HCT116 (cell line): ENCODE measurements around the gene RBM33. TPM values are rescaled to one million over a fixed set of nuclear protein-coding genes. Genes with fewer than 3 reads are reported as not detected.

ENCODE experiments used
- ATAC-seq: fragments of 200-7000 bp; cut with Tn5 transposase; 2 replicates; pipeline ENCODE4 v1.9.1; 2020; ENCODE audit warnings: mild to moderate bottlenecking, moderate library complexity
- BruUV-seq: library from RNA; stranded (reverse); fragments of 400-500 nt; replicated peaks from 2 replicates; lab custom pipeline; 2021; lab: Mats Ljungman, UMichigan
- CTCF ChIA-PET: fragments of 300-600 bp; sonication (Branson Sonifier 250); formaldehyde crosslinking; loops from one replicate; lab custom pipeline; 2021; ENCODE audit warnings: antibody characterized with exemption; lab: Charles Lee
- POLR2A ChIA-PET: fragments of 300-600, 350-600 bp; sonication (Branson Sonifier 250); formaldehyde crosslinking; loops from one replicate; lab custom pipeline; 2021; ENCODE audit warnings: antibody characterized with exemption; lab: Charles Lee
- RAD21 ChIA-PET, 2 experiments: fragments of 300-600 bp; sonication (Branson Sonifier 250); formaldehyde crosslinking; loops; one replicate each; lab custom pipeline; 2023; ENCODE audit warnings: low total read pairs in 2 of 2; ENCODE audit not compliant: uncharacterized antibody in 2 of 2, unreplicated experiment in 2 of 2, low non-redundant PET in 1 of 2; lab: Charles Lee
- DNase-seq: peaks from one replicate; pipeline ENCODE4 v3.0.0-alpha.2; 2010; ENCODE audit warnings: low read depth, low spot score
- H2AFZ ChIP-seq: fragments of 200-600 bp; shearing (Covaris generic), sonication (generic); 2 replicates; pipeline ENCODE4 v1.6.1; 2017; ENCODE audit warnings: low read depth, mixed run types, mixed read lengths, antibody characterized with exemption, low read length; ENCODE audit not compliant: poor library complexity, severe bottlenecking
- H3K27ac ChIP-seq: 2 replicates; pipeline ENCODE4 v1.5.1; 2012; ENCODE audit warnings: low read depth, low read length
- H3K27me3 ChIP-seq: fragments of 200-600 bp; sonication (generic); 2 replicates; pipeline ENCODE4 v1.6.1; 2016; ENCODE audit warnings: mixed run types, low read length, mixed read lengths; ENCODE audit not compliant: insufficient read depth
- H3K36me3 ChIP-seq, 2 experiments: fragments of 200-500 bp in 1 of 2; fragments of 200-600 bp in 1 of 2; sonication (Bioruptor generic) in 1 of 2; sonication (generic) in 1 of 2; 2 replicates each; pipeline versions ENCODE4 v1.5.1 to v1.6.1; 2014 to 2016; ENCODE audit warnings: low read length in 2 of 2, inconsistent platforms in 1 of 2, mixed read lengths in 1 of 2, mixed run types in 1 of 2; ENCODE audit not compliant: insufficient read depth in 2 of 2, control insufficient read depth in 1 of 2
- H3K4me1 ChIP-seq, 2 experiments: fragments of 200-600 bp in 1 of 2; sonication (generic) in 1 of 2; 2 replicates each; pipeline versions ENCODE4 v1.5.1 to v1.6.1; 2012 to 2017; ENCODE audit warnings: low read length in 2 of 2, inconsistent platforms in 1 of 2, mild to moderate bottlenecking in 1 of 2, mixed read lengths in 1 of 2, mixed run types in 1 of 2, moderate library complexity in 1 of 2; ENCODE audit not compliant: insufficient read depth in 2 of 2, control insufficient read depth in 1 of 2
- H3K4me2 ChIP-seq: fragments of 200-600 bp; sonication (generic); 2 replicates; pipeline ENCODE4 v1.6.1; 2017; ENCODE audit warnings: mixed run types, low read length, mixed read lengths
- H3K4me3 ChIP-seq, 2 experiments: fragments of 200-600 bp in 1 of 2; sonication (generic) in 1 of 2; replicated peaks in 1 of 2; 2 replicates each; pipeline ENCODE4 v1.5.1; 2011 to 2016; ENCODE audit warnings: low read length in 2 of 2, control low read depth in 1 of 2, low read depth in 1 of 2, mild to moderate bottlenecking in 1 of 2, mixed read lengths in 1 of 2, mixed run types in 1 of 2
- H3K79me2 ChIP-seq: fragments of 200-600 bp; sonication (generic); 2 replicates; pipeline ENCODE4 v1.6.1; 2017; ENCODE audit warnings: mild to moderate bottlenecking, mixed run types, low read length, moderate library complexity, mixed read lengths; ENCODE audit not compliant: insufficient read depth
- H3K9ac ChIP-seq: fragments of 200-600 bp; sonication (generic); 2 replicates; pipeline ENCODE4 v1.6.1; 2016; ENCODE audit warnings: low read length, mixed read lengths
- H3K9me2 ChIP-seq: fragments of 200-600 bp; sonication (generic), shearing (Covaris generic); 2 replicates; pipeline ENCODE4 v1.6.1; 2017; ENCODE audit warnings: mixed run types, mild to moderate bottlenecking, moderate library complexity; ENCODE audit not compliant: insufficient read depth
- H3K9me3 ChIP-seq, 2 experiments: fragments of 200-500 bp in 1 of 2; fragments of 200-600 bp in 1 of 2; sonication (Bioruptor generic) in 1 of 2; sonication (generic) in 1 of 2; 2 replicates each; pipeline ENCODE4 v1.6.1; 2014 to 2017; ENCODE audit warnings: low read length in 2 of 2, mixed read lengths in 2 of 2, inconsistent platforms in 1 of 2, low read depth in 1 of 2, mild to moderate bottlenecking in 1 of 2, mixed run types in 1 of 2, moderate library complexity in 1 of 2; ENCODE audit not compliant: control insufficient read depth in 1 of 2, insufficient read depth in 1 of 2
- H4K20me1 ChIP-seq: fragments of 200-600 bp; sonication (generic), shearing (Covaris generic); 2 replicates; pipeline ENCODE4 v1.6.1; 2017; ENCODE audit warnings: mixed run types, mild to moderate bottlenecking, moderate library complexity; ENCODE audit not compliant: insufficient read depth
- ATF3 ChIP-seq: IDR thresholded peaks from 2 replicates; pipeline ENCODE4 v1.6.1; 2012
- CEBPB ChIP-seq: IDR thresholded peaks from 2 replicates; pipeline ENCODE4 v1.6.1; 2012; ENCODE audit warnings: low read depth
- CTCF ChIP-seq, 3 experiments: fragments of 200-600 bp in 1 of 3; sonication (generic) in 1 of 3; IDR thresholded peaks in 2 of 3; conservative IDR thresholded peaks in 1 of 3; 2 replicates each; pipeline ENCODE4 v1.5.1; 2012 to 2017; ENCODE audit warnings: low read depth in 2 of 3, low read length in 2 of 3, antibody characterized with exemption in 1 of 3, borderline replicate concordance in 1 of 3, control low read depth in 1 of 3, mild to moderate bottlenecking in 1 of 3, mixed read lengths in 1 of 3, mixed run types in 1 of 3, moderate library complexity in 1 of 3; ENCODE audit not compliant: insufficient read depth in 1 of 3
- EGR1 ChIP-seq: IDR thresholded peaks from 2 replicates; pipeline ENCODE4 v1.6.1; 2012; ENCODE audit warnings: low read depth
- ELF1 ChIP-seq: IDR thresholded peaks from 2 replicates; pipeline ENCODE4 v1.6.1; 2012; ENCODE audit warnings: low read depth, borderline replicate concordance
- EZH2 ChIP-seq: fragments of 200-600 bp; sonication (generic); IDR thresholded peaks from 2 replicates; pipeline ENCODE4 v1.6.1; 2017; ENCODE audit warnings: antibody characterized with exemption, mixed run types
- EZH2phosphoT487 ChIP-seq: fragments of 200-600 bp; IDR thresholded peaks from 2 replicates; pipeline ENCODE4 v1.6.1; 2018; ENCODE audit warnings: antibody characterized with exemption, borderline replicate concordance
- FOSL1 ChIP-seq: IDR thresholded peaks from 2 replicates; pipeline ENCODE4 v1.6.1; 2012; ENCODE audit warnings: low read depth
- POLR2A ChIP-seq: IDR thresholded peaks from 2 replicates; pipeline ENCODE4 v1.7.0; 2011; ENCODE audit warnings: borderline replicate concordance; ENCODE audit not compliant: insufficient read depth, insufficient read length; ENCODE audit errors: extremely low read depth
- RAD21 ChIP-seq: IDR thresholded peaks from 2 replicates; pipeline ENCODE4 v1.6.1; 2012; ENCODE audit warnings: low read depth, mild to moderate bottlenecking
- SIN3A ChIP-seq: IDR thresholded peaks from 2 replicates; pipeline ENCODE4 v1.6.1; 2012; ENCODE audit warnings: low read depth
- SP1 ChIP-seq: IDR thresholded peaks from 2 replicates; pipeline ENCODE4 v1.6.1; 2012; ENCODE audit warnings: low read depth
- SRF ChIP-seq: IDR thresholded peaks from 2 replicates; pipeline ENCODE4 v1.6.1; 2012; ENCODE audit warnings: low read depth
- TCF7L2 ChIP-seq: IDR thresholded peaks from 2 replicates; pipeline ENCODE4 v1.7.0; 2011; ENCODE audit warnings: borderline replicate concordance, inconsistent platforms; ENCODE audit not compliant: insufficient read depth, insufficient read length; ENCODE audit errors: extremely low read depth
- YY1 ChIP-seq: IDR thresholded peaks from 2 replicates; pipeline ENCODE4 v1.6.1; 2011; ENCODE audit warnings: low read length, low read depth, moderate library complexity, mild to moderate bottlenecking; ENCODE audit not compliant: insufficient replicate concordance; ENCODE audit errors: extremely low read depth
- ZBTB33 ChIP-seq: IDR thresholded peaks from 2 replicates; pipeline ENCODE4 v1.6.1; 2011; ENCODE audit warnings: mild to moderate bottlenecking, low read length, moderate library complexity; ENCODE audit not compliant: insufficient replicate concordance; ENCODE audit errors: extremely low read depth
- ZFX ChIP-seq: fragments of 450-650 bp; IDR thresholded peaks from 2 replicates; pipeline ENCODE4 v1.6.1; 2017
- intact Hi-C: fragments of 100-400 bp; cut with micrococcal nuclease; formaldehyde crosslinking; loops from 2 replicates; pipeline ENCODE4 v1.10.0; 2022
- total RNA-seq: library from RNA; stranded (reverse); gene quantifications from one replicate; pipeline ENCODE4 v1.2.1, GENCODE V29; 2021; ENCODE audit not compliant: unreplicated experiment
- TF ChIP-seq, protein P1 (sequence below): IDR thresholded peaks from 2 replicates; pipeline ENCODE4 v1.6.1; 2012

RBM33 gene
- total RNA-seq, 1 experiment from 2014 or later = 64.3 TPM

GRCh38 chr7:155795401-155795800, 150.9 kb downstream of the RBM33 start:
- no peak for TF ChIP-seq ZBTB33
- no peak for TF ChIP-seq YY1
- no peak for TF ChIP-seq EZH2
- no peak for TF ChIP-seq POLR2A
- no peak for TF ChIP-seq FOSL1
- no peak for TF ChIP-seq ZFX
- no peak for TF ChIP-seq EGR1
- TF ChIP-seq, protein P1, sequence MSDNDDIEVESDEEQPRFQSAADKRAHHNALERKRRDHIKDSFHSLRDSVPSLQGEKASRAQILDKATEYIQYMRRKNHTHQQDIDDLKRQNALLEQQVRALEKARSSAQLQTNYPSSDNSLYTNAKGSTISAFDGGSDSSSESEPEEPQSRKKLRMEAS = no peak
- no peak for TF ChIP-seq ATF3
- no peak for TF ChIP-seq TCF7L2
- no peak for TF ChIP-seq ELF1
- no peak for TF ChIP-seq SIN3A
- TF ChIP-seq SRF = no peak
- TF ChIP-seq SP1 = no peak
- no peak for TF ChIP-seq EZH2phosphoT487
- TF ChIP-seq RAD21 = no peak
- TF ChIP-seq CEBPB = no peak
- no peak for TF ChIP-seq CTCF (IDR thresholded peaks at IDR 0.05 in 2 of 3, conservative IDR thresholded peaks at IDR 0.05 in 1 of 3; ENCODE audit: borderline replicate concordance in 1 of 3, insufficient read depth in 1 of 3, low read depth in 2 of 3, low read length in 2 of 3)
- TF ChIP-seq, all 23 proteins: peak for 0
- Histone ChIP-seq H3K36me3 (no peaks in the 10 kb centered on the region), H3K4me2 (no peak overlapping the region), H3K9me3 (no peaks in the 10 kb centered on the region), H3K79me2 (no peaks in the 10 kb centered on the region), H3K27ac (no peak overlapping the region), H3K4me1 (no peaks in the 10 kb centered on the region; a peak in 1 of 4 replicates), H3K9me2 (no peaks in the 10 kb centered on the region), H3K9ac (no peak overlapping the region), H2AFZ (no peak overlapping the region), H3K4me3 (no peak overlapping the region), H4K20me1 (no peaks in the 10 kb centered on the region), H3K27me3 (no peaks in the 10 kb centered on the region)
- no peak for DNase-seq
- ChIA-PET CTCF (no interaction called here), POLR2A (no interaction called here), RAD21 (no interaction called here)
- intact Hi-C loops = loop anchor here (5.0 to 10.0 kb wide), 3 partner anchors 677 to 1479 kb away; partner anchors contain the start of gene NOM1
- no peak for ATAC-seq
- BruUV-seq = no TSS peak
